ENCODE measurements around the gene MAG.

Gene MAG

GRCh38 chr19:35310331-35310730 lies 18.4 kb downstream of the MAG start:
- Histone ChIP-seq H3K27me3 (ENCODE audit: control insufficient read depth, insufficient read depth, low read length, poor library complexity, severe bottlenecking) (no peaks in the 10 kb centered on the region), H3K27ac (ENCODE audit: insufficient read depth, low read depth, low read length, poor library complexity, severe bottlenecking) (no peak overlapping the region), H3K36me3 (ENCODE audit: control insufficient read depth, insufficient read depth, low read length) (no peaks in the 10 kb centered on the region), H3K9me3 (ENCODE audit: control insufficient read depth, low read length) (no peaks in the 10 kb centered on the region), H3K4me1 (ENCODE audit: control insufficient read depth, insufficient read depth, low read length) (no peaks in the 10 kb centered on the region), H3K4me3 (ENCODE audit: insufficient read depth, low read depth, low read length) (no peak overlapping the region)
- 93 to 95% methylated on average over 12 of the region's 12 CpGs for WGBS, 2 experiments

GRCh38 chr19:35310811-35311465 lies 19.0 kb downstream of the MAG start:
- no peak overlapping the region for H3K27ac ChIP-seq (ENCODE audit: insufficient read depth, low read depth, low read length, poor library complexity, severe bottlenecking)
- no peaks in the 10 kb centered on the region for H3K36me3 ChIP-seq (ENCODE audit: control insufficient read depth, insufficient read depth, low read length)
- 92 to 93% methylated on average over 10 of the region's 10 CpGs for WGBS, 2 experiments
- no peaks in the 10 kb centered on the region for H3K9me3 ChIP-seq (ENCODE audit: control insufficient read depth, low read length)
- H3K4me3 ChIP-seq (ENCODE audit: insufficient read depth, low read depth, low read length), result no peak overlapping the region
- H3K27me3 ChIP-seq (ENCODE audit: control insufficient read depth, insufficient read depth, low read length, poor library complexity, severe bottlenecking), result no peaks in the 10 kb centered on the region
- no peaks in the 10 kb centered on the region for H3K4me1 ChIP-seq (ENCODE audit: control insufficient read depth, insufficient read depth, low read length)

- H3K36me3 ChIP-seq (ENCODE audit: control insufficient read depth, insufficient read depth, low read length), result no peaks in the 10 kb centered on the region
- no peaks in the 10 kb centered on the region for H3K9me3 ChIP-seq (ENCODE audit: control insufficient read depth, low read length)
- no peaks in the 10 kb centered on the region for H3K27me3 ChIP-seq (ENCODE audit: control insufficient read depth, insufficient read depth, low read length, poor library complexity, severe bottlenecking)
- H3K27ac ChIP-seq (ENCODE audit: insufficient read depth, low read depth, low read length, poor library complexity, severe bottlenecking), result no peak overlapping the region
- H3K4me3 ChIP-seq (ENCODE audit: insufficient read depth, low read depth, low read length), result no peak overlapping the region
- no peaks in the 10 kb centered on the region for H3K4me1 ChIP-seq (ENCODE audit: control insufficient read depth, insufficient read depth, low read length)
- 85 to 86% methylated on average over 21 of the region's 21 CpGs for WGBS, 2 experiments
Observed at GRCh38 chr19:35311901-35312665, 20.1 kb downstream of the MAG start.

DNA sequence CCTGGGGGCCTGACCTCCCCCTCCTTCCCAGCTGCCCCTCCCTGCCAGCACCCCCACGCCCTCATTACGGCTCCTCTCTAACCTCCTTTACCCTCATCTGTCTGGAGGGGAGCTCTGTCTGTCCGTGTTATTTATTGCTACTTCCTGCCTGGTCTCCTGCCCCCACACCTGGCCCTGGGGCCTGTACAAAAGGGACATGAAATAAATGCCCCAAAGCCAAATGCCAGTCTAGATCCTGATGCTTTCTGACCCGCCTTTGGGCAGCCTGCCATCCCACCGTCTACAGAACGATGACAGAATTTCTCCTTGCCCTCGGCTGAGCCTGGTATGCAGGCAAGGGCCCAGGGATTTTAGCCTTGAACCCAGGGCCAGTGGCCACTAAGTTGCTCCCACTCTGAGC lies 21.6 kb downstream of the MAG start:
- Histone ChIP-seq H3K27me3 (ENCODE audit: control insufficient read depth, insufficient read depth, low read length, poor library complexity, severe bottlenecking) (no peaks in the 10 kb centered on the region), H3K4me3 (ENCODE audit: insufficient read depth, low read depth, low read length) (no peak overlapping the region), H3K36me3 (ENCODE audit: control insufficient read depth, insufficient read depth, low read length) (no peaks in the 10 kb centered on the region), H3K4me1 (ENCODE audit: control insufficient read depth, insufficient read depth, low read length) (no peaks in the 10 kb centered on the region), H3K9me3 (ENCODE audit: control insufficient read depth, low read length) (no peaks in the 10 kb centered on the region), H3K27ac (ENCODE audit: insufficient read depth, low read depth, low read length, poor library complexity, severe bottlenecking) (no peak overlapping the region)
- 89% methylated on average over 7 of the region's 7 CpGs for WGBS, 2 experiments

DNA sequence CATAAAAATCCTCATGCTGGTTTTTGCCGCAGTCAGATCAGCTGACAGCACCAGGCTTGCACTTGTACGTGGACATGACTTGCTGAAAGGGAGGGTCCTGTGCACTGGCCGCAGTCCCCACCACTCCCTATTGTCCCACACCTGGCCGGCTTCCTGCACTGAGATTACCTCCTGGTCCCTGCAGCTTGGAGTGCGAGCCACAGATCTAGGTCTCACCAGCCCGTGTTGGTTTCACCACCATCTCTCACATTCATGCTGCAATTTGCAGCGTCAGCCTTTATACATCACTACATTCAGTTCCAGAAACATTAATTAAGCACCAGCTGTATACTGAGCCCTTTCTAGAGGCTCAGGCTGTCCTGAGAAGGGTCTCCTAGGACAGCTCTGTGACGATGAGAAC lies 22.1 kb downstream of the MAG start:
- H3K27me3 ChIP-seq (ENCODE audit: control insufficient read depth, insufficient read depth, low read length, poor library complexity, severe bottlenecking), result no peaks in the 10 kb centered on the region
- H3K4me1 ChIP-seq (ENCODE audit: control insufficient read depth, insufficient read depth, low read length), result no peaks in the 10 kb centered on the region
- no peaks in the 10 kb centered on the region for H3K36me3 ChIP-seq (ENCODE audit: control insufficient read depth, insufficient read depth, low read length)
- no peak overlapping the region for H3K4me3 ChIP-seq (ENCODE audit: insufficient read depth, low read depth, low read length)
- WGBS, 2 experiments, result 90 to 94% methylated on average over 8 of the region's 8 CpGs
- H3K9me3 ChIP-seq (ENCODE audit: control insufficient read depth, low read length), result no peaks in the 10 kb centered on the region
- no peak overlapping the region for H3K27ac ChIP-seq (ENCODE audit: insufficient read depth, low read depth, low read length, poor library complexity, severe bottlenecking)

DNA sequence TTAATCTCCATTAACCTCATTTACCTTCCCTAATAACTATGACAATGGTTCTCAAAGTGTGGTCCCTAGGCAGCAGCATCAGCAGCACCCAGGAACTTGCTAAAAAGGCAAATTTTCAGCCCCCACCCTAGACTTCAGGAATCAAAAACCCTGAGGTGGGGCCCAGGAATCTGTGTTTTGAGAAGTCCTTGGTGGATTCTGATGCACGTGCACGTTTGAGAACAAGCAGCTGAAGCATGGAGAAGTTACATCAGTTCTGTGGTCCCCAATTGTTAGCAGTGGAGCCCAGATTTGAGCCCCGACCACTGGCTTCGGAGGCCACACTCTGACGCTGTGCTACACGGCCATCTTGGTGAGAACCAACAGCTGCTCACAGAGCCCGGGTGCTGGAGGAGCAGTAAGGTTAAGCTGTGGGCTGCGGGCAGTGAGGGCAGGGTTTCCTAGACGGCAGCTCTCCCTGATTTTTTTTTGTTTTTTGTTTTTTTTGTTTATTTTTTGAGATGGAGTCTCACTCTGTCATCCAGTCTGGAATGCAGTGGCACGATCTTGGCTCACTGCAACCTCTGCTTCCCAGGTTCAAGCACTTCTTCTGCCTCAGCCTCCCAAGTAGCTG lies 23.0 kb downstream of the MAG start:
- WGBS, 2 experiments, result 93 to 95% methylated on average over 10 of the region's 10 CpGs
- no peaks in the 10 kb centered on the region for H3K4me1 ChIP-seq (ENCODE audit: control insufficient read depth, insufficient read depth, low read length)
- no peaks in the 10 kb centered on the region for H3K36me3 ChIP-seq (ENCODE audit: control insufficient read depth, insufficient read depth, low read length)
- no peaks in the 10 kb centered on the region for H3K9me3 ChIP-seq (ENCODE audit: control insufficient read depth, low read length)
- H3K27ac ChIP-seq (ENCODE audit: insufficient read depth, low read depth, low read length, poor library complexity, severe bottlenecking), result no peak overlapping the region
- no peaks in the 10 kb centered on the region for H3K27me3 ChIP-seq (ENCODE audit: control insufficient read depth, insufficient read depth, low read length, poor library complexity, severe bottlenecking)
- no peak overlapping the region for H3K4me3 ChIP-seq (ENCODE audit: insufficient read depth, low read depth, low read length)

- no peaks in the 10 kb centered on the region for H3K27me3 ChIP-seq (ENCODE audit: control insufficient read depth, insufficient read depth, low read length, poor library complexity, severe bottlenecking)
- 87 to 93% methylated on average over 9 of the region's 9 CpGs for WGBS, 2 experiments
- no peaks in the 10 kb centered on the region for H3K9me3 ChIP-seq (ENCODE audit: control insufficient read depth, low read length)
- no peaks in the 10 kb centered on the region for H3K4me1 ChIP-seq (ENCODE audit: control insufficient read depth, insufficient read depth, low read length)
- no peak overlapping the region for H3K4me3 ChIP-seq (ENCODE audit: insufficient read depth, low read depth, low read length)
- H3K36me3 ChIP-seq (ENCODE audit: control insufficient read depth, insufficient read depth, low read length), result no peaks in the 10 kb centered on the region
- H3K27ac ChIP-seq (ENCODE audit: insufficient read depth, low read depth, low read length, poor library complexity, severe bottlenecking), result no peak overlapping the region
Observed at GRCh38 chr19:35315883-35316282, 23.9 kb downstream of the MAG start.

GRCh38 chr19:35316560-35316959 lies 24.6 kb downstream of the MAG start:
- H3K4me3 ChIP-seq (ENCODE audit: insufficient read depth, low read depth, low read length), result no peak overlapping the region
- WGBS, 2 experiments, result 88% methylated on average over 8 to 9 of the region's 9 CpGs
- no peaks in the 10 kb centered on the region for H3K27me3 ChIP-seq (ENCODE audit: control insufficient read depth, insufficient read depth, low read length, poor library complexity, severe bottlenecking)
- H3K9me3 ChIP-seq (ENCODE audit: control insufficient read depth, low read length), result no peaks in the 10 kb centered on the region
- H3K27ac ChIP-seq (ENCODE audit: insufficient read depth, low read depth, low read length, poor library complexity, severe bottlenecking), result no peak overlapping the region
- no peaks in the 10 kb centered on the region for H3K36me3 ChIP-seq (ENCODE audit: control insufficient read depth, insufficient read depth, low read length)
- H3K4me1 ChIP-seq (ENCODE audit: control insufficient read depth, insufficient read depth, low read length), result no peaks in the 10 kb centered on the region

DNA sequence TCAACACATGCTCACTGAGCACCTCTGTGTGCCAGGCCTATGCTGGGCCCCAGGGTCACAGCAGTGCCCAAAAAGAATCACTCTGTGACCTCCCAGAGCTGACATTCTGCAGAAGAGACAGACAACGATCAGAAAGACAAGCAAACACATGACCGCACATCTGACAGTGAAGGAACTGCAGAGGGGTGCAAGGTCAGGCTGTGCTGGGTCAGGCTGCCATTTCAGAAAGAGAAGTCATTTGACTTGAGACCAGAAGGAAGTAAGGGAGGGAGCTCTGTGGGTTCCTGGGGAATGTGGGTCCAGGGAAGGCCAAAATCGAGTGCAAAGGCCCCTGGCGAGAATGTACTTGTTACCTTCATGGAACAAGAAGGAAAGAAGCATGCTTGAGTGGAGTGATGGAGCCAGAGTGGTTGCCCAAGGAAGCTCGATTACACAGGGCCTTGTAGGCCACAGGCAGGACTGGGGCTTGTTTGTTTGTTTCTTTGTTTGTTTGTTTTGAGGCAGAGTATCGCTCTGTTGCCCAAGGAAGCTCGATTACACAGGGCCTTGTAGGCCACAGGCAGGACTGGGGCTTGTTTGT lies 25.6 kb downstream of the MAG start:
- no peaks in the 10 kb centered on the region for H3K27me3 ChIP-seq (ENCODE audit: control insufficient read depth, insufficient read depth, low read length, poor library complexity, severe bottlenecking)
- WGBS, 2 experiments, result 88 to 92% methylated on average over 7 of the region's 7 CpGs
- H3K36me3 ChIP-seq (ENCODE audit: control insufficient read depth, insufficient read depth, low read length), result no peaks in the 10 kb centered on the region

More for the DNA sequence above, 25.6 kb downstream of the MAG start:
- H3K9me3 ChIP-seq (ENCODE audit: control insufficient read depth, low read length), result no peaks in the 10 kb centered on the region
- H3K27ac ChIP-seq (ENCODE audit: insufficient read depth, low read depth, low read length, poor library complexity, severe bottlenecking), result no peak overlapping the region
- no peak overlapping the region for H3K4me3 ChIP-seq (ENCODE audit: insufficient read depth, low read depth, low read length)
- no peaks in the 10 kb centered on the region for H3K4me1 ChIP-seq (ENCODE audit: control insufficient read depth, insufficient read depth, low read length)

Measured in ectodermal cell (in vitro differentiated cells).